Measurements from ENCODE around the gene ZNF334.

ZNF334 gene

DNA sequence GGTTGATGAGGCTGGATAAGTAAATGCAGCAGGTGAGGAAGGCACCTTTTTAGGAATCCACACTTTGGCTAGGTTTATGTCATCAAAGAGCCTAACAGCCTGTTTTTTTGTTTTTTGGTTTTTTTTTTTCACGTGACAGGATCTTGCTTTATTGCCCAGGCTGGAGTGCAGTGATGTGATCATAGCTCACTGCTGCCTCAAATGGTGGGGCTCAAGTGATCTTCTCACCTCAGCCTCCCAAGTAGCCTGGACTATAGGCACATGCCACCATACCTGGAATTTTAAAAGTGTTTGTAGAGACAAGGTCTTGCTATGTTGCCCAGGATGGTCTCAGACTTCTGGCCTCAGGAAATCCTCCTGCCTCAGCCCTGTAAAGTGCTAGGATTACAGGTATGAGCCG is 36.1 kb downstream of the ZNF334 start:
- Histone ChIP-seq H3K4me3 (IDR thresholded peaks at IDR 0.05; ENCODE audit: insufficient read depth, low read depth, low read length) (no peak overlapping the region), H3K4me2 (no peak overlapping the region), H3K4me1 (ENCODE audit: low read depth, poor library complexity, severe bottlenecking) (no peaks in the 10 kb centered on the region), H3K79me2 (ENCODE audit: insufficient read depth, low read depth) (no peaks in the 10 kb centered on the region), H2AFZ (ENCODE audit: low read depth) (no peak overlapping the region), H3K36me3 (ENCODE audit: insufficient read depth) (no peaks in the 10 kb centered on the region), H3K27me3 (ENCODE audit: insufficient read depth, low read depth) (no peaks in the 10 kb centered on the region), H4K20me1 (ENCODE audit: insufficient read depth) (no peaks in the 10 kb centered on the region), H3K27ac (no peak overlapping the region), H3K9ac (no peak overlapping the region)
- TF ChIP-seq, protein P1, sequence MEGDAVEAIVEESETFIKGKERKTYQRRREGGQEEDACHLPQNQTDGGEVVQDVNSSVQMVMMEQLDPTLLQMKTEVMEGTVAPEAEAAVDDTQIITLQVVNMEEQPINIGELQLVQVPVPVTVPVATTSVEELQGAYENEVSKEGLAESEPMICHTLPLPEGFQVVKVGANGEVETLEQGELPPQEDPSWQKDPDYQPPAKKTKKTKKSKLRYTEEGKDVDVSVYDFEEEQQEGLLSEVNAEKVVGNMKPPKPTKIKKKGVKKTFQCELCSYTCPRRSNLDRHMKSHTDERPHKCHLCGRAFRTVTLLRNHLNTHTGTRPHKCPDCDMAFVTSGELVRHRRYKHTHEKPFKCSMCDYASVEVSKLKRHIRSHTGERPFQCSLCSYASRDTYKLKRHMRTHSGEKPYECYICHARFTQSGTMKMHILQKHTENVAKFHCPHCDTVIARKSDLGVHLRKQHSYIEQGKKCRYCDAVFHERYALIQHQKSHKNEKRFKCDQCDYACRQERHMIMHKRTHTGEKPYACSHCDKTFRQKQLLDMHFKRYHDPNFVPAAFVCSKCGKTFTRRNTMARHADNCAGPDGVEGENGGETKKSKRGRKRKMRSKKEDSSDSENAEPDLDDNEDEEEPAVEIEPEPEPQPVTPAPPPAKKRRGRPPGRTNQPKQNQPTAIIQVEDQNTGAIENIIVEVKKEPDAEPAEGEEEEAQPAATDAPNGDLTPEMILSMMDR (conservative IDR thresholded peaks at IDR 0.05; ENCODE audit: low read depth, low read length) = no peak

DNA sequence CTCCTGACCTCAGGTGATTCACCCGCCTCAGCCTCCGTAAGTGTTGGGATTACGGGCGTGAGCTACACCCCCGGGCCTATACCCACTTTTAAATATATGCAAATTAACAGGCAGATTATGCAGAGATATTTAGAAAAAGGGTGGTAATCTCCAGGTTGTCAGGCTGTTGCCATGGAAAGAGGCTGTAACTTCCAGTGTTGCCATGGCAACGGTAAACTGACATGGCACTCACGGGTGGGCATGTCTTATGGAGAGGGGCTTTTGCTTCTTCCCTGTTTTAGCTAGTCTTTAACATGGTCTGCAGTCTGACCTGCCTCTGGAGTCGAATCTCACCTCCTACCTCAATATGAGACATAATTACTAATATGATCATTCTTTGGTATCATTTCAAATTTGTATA is 44.9 kb downstream of the ZNF334 start:
- Histone ChIP-seq H3K4me3 (IDR thresholded peaks at IDR 0.05; ENCODE audit: insufficient read depth, low read depth, low read length) (no peak overlapping the region), H3K4me2 (no peak overlapping the region), H3K36me3 (ENCODE audit: insufficient read depth) (no peaks in the 10 kb centered on the region), H3K4me1 (ENCODE audit: low read depth, poor library complexity, severe bottlenecking) (no peaks in the 10 kb centered on the region), H2AFZ (ENCODE audit: low read depth) (no peak overlapping the region), H3K9ac (no peak overlapping the region), H4K20me1 (ENCODE audit: insufficient read depth) (no peaks in the 10 kb centered on the region), H3K79me2 (ENCODE audit: insufficient read depth, low read depth) (no peaks in the 10 kb centered on the region), H3K27me3 (ENCODE audit: insufficient read depth, low read depth) (no peaks in the 10 kb centered on the region), H3K27ac (no peak overlapping the region)
- TF ChIP-seq, protein P1 (conservative IDR thresholded peaks at IDR 0.05; ENCODE audit: low read depth, low read length) = no peak

DNA sequence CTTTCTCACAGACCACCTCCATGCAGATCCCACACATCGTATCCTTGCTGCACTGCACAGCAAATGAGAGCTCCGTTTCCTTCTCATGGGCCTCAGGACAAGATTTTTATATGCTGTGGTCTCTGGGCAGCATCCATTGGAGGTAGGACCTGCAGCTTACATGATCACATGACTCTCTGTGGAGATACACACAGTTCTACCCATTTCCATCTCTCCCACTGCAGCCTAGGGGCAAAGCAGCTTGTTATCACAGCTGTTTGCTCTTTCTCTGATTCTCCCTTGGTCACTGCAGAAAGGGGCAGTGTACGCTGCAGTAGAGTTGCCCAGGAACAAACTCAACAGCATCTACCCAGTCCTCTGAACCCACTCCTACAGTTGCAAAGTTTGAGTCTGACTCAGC is 48.9 kb downstream of the ZNF334 start:
- TF ChIP-seq, protein P1 (conservative IDR thresholded peaks at IDR 0.05; ENCODE audit: low read depth, low read length) = no peak
- no peak overlapping the region for H3K9ac ChIP-seq
- H2AFZ ChIP-seq (ENCODE audit: low read depth) = no peak overlapping the region
- no peak overlapping the region for H3K4me3 ChIP-seq (IDR thresholded peaks at IDR 0.05; ENCODE audit: insufficient read depth, low read depth, low read length)
- no peaks in the 10 kb centered on the region for H3K36me3 ChIP-seq (ENCODE audit: insufficient read depth)
- no peaks in the 10 kb centered on the region for H3K79me2 ChIP-seq (ENCODE audit: insufficient read depth, low read depth)
- no peaks in the 10 kb centered on the region for H3K4me1 ChIP-seq (ENCODE audit: low read depth, poor library complexity, severe bottlenecking)
- no peak overlapping the region for H3K4me2 ChIP-seq
- no peak overlapping the region for H3K27ac ChIP-seq
- H3K27me3 ChIP-seq (ENCODE audit: insufficient read depth, low read depth) = no peaks in the 10 kb centered on the region
- H4K20me1 ChIP-seq (ENCODE audit: insufficient read depth) = no peaks in the 10 kb centered on the region

DNA sequence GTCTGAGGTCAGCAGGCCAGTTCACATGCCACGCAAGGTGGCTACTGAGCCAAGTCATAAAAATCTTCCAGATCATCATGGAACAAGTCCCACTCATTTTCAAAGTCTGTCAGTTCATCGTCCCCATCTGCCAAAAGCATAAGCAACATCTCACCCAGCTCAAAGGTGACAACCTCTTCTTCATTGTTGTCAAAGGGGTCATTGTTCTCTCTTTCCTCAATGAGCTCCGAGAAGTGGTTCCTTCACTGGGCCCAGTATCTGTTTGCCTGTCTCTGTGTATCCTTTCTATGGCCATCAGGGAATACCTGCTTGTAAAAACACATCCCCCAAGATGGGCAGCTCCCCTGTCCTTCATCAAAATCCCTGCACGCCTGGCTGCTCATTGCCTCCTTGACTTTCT is 49.5 kb downstream of the ZNF334 start:
- H3K27me3 ChIP-seq (ENCODE audit: insufficient read depth, low read depth) = no peaks in the 10 kb centered on the region

More for the DNA sequence above, 49.5 kb downstream of the ZNF334 start:
- TF ChIP-seq, protein P1 (conservative IDR thresholded peaks at IDR 0.05; ENCODE audit: low read depth, low read length) = no peak
- Histone ChIP-seq H3K4me1 (ENCODE audit: low read depth, poor library complexity, severe bottlenecking) (no peaks in the 10 kb centered on the region), H2AFZ (ENCODE audit: low read depth) (no peak overlapping the region), H3K4me3 (IDR thresholded peaks at IDR 0.05; ENCODE audit: insufficient read depth, low read depth, low read length) (no peak overlapping the region), H3K27ac (no peak overlapping the region), H3K9ac (no peak overlapping the region), H3K79me2 (ENCODE audit: insufficient read depth, low read depth) (no peaks in the 10 kb centered on the region), H3K4me2 (no peak overlapping the region), H3K36me3 (ENCODE audit: insufficient read depth) (no peaks in the 10 kb centered on the region), H4K20me1 (ENCODE audit: insufficient read depth) (no peaks in the 10 kb centered on the region)
